ENCODE results near the gene PCBP3. TPM values are rescaled to one million over a fixed set of nuclear protein-coding genes. Genes with fewer than 3 reads are reported as not detected.

The PCBP3 gene
- total RNA-seq, 2 experiments from 2014 or later = 4.8 to 5.8 TPM

DNA sequence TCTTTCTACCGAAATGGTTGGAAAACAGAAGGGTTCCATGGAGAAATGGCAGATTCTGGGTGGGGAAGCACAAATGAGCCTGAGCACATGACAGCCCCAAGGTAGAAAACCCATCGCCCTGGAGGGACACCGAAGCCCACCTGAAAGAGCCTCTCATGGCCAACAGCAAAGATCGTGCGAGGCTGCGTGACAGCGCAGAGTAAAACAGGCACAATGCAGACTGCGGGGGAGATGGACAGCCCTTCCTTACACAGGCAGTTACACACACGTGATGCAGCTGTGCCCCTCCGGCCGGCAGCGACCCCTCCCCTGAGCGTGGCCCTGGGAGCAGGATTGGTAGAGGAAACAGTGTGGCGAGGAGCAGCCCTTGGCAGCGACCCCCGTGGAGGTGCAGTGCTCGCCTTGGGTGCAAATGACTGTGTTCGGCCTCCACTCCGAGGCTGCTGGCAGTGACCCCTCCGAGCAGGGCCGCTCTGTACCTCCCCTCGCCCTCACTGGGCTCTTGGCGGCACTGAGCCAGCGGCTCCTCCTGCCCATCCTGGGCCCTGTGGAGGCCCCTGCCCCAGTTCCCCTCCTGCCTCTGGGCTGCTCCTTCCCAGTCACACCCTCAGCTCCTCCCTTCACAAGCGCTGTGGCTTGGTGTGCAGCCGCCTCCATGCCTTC is 217.1 kb downstream of the PCBP3 start:
- POLR2A ChIA-PET = no interaction called here

GRCh38 chr21:45861156-45861870 is 217.8 kb downstream of the PCBP3 start:
- Mint-ChIP-seq H3K9me3 (no peaks in the 10 kb centered on the region), H3K36me3 (ENCODE audit: low read depth) (no peaks in the 10 kb centered on the region), H3K4me3 (no peak overlapping the region), H3K27me3 (no peaks in the 10 kb centered on the region), H3K27ac (no peak overlapping the region), H3K4me1 (no peaks in the 10 kb centered on the region)
- CTCF ChIA-PET = no interaction called here
- POLR2A ChIA-PET = no interaction called here
- DNase-seq = no peak

More for the DNA sequence above, 217.1 kb downstream of the PCBP3 start:
- Mint-ChIP-seq H3K27ac (no peak overlapping the region), H3K4me1 (no peaks in the 10 kb centered on the region), H3K36me3 (ENCODE audit: low read depth) (no peaks in the 10 kb centered on the region), H3K9me3 (no peaks in the 10 kb centered on the region), H3K4me3 (no peak overlapping the region), H3K27me3 (no peaks in the 10 kb centered on the region)
- no peak for DNase-seq
- CTCF ChIA-PET = no interaction called here

DNA sequence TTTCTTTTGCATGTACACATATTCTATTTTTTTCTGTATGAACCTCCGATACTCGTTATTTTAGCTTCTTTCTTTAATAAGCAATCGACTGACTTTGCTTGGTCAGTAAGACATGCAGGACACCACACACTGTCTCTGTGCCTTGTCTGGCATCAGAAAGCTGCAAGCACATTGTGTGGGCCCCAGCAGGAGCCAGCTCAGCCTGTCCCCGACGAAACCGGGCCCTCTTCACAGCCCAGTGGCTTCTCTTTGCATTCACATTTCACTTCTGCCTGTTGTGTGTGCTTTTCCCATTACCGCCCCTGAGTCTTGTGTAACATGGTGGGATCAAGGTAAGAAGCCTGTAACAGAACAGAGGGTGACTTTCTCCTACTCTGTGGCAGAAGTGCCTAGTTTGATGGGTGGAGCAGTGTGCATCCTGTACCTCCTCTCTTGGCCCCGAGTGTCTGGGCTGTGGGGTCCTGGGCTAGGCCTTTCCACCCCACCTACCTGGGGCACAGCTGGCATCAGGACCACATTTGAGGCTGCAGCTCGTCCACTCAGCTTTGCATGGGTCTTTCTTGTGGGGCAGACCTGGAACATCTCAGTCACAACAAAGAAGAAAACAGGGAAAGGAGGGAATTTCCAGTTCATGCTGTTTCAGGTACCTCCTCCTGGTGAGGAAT is 219.2 kb downstream of the PCBP3 start:
- ChIA-PET POLR2A (no interaction called here), CTCF (no interaction called here)
- H3K4me3 Mint-ChIP-seq = no peak overlapping the region
- H3K9me3 Mint-ChIP-seq = no peaks in the 10 kb centered on the region
- H3K27ac Mint-ChIP-seq = peak overlapping the region; percentile 37
- no peak for DNase-seq
- peaks cover 1% of the 10 kb centered on the region for H3K4me1 Mint-ChIP-seq
- no peaks in the 10 kb centered on the region for H3K27me3 Mint-ChIP-seq
- H3K36me3 Mint-ChIP-seq (ENCODE audit: low read depth) = no peaks in the 10 kb centered on the region

GRCh38 chr21:45863267-45863666 is 219.7 kb downstream of the PCBP3 start:
- Mint-ChIP-seq H3K4me1 (peaks cover 1% of the 10 kb centered on the region), H3K36me3 (ENCODE audit: low read depth) (no peaks in the 10 kb centered on the region), H3K27me3 (no peaks in the 10 kb centered on the region), H3K27ac (no peak overlapping the region), H3K9me3 (no peaks in the 10 kb centered on the region), H3K4me3 (no peak overlapping the region)
- ChIA-PET CTCF (no interaction called here), POLR2A (no interaction called here)
- DNase-seq = no peak

DNA sequence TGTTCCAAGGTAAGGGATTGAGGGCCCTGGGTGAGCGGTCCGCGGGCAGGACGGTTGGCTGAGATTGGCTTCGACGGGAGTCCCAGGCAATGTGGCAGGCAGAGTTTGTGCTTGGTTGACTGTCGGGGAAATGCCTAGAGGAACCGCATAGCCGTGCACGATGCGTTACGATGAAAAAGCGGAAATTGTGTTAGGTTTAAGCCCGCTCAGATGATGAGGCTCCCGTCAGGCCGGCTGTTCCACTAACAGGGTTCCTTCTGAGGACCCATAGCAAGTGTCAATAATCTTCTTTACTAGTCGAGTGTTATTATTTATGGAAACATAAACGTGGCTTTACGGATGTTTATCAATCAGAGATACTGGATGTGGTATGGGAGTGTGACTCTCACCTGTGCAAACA is 220.2 kb downstream of the PCBP3 start:
- no peak overlapping the region for H3K4me3 Mint-ChIP-seq
- ChIA-PET POLR2A (no interaction called here), CTCF (no interaction called here)
- H3K4me1 Mint-ChIP-seq = peaks cover 1% of the 10 kb centered on the region
- no peaks in the 10 kb centered on the region for H3K36me3 Mint-ChIP-seq (ENCODE audit: low read depth)
- DNase-seq = no peak
- no peaks in the 10 kb centered on the region for H3K27me3 Mint-ChIP-seq
- no peaks in the 10 kb centered on the region for H3K9me3 Mint-ChIP-seq
- no peak overlapping the region for H3K27ac Mint-ChIP-seq

- no peak for DNase-seq
- Mint-ChIP-seq H3K9me3 (no peaks in the 10 kb centered on the region), H3K4me1 (peaks cover 1% of the 10 kb centered on the region), H3K27ac (no peak overlapping the region), H3K36me3 (ENCODE audit: low read depth) (no peaks in the 10 kb centered on the region), H3K27me3 (no peaks in the 10 kb centered on the region), H3K4me3 (no peak overlapping the region)
- CTCF ChIA-PET = no interaction called here
- POLR2A ChIA-PET = no interaction called here
These were observed 220.9 kb downstream of the PCBP3 start for GRCh38 chr21:45864436-45864835.

GRCh38 chr21:45865106-45865835 is 221.7 kb downstream of the PCBP3 start:
- peaks cover 1% of the 10 kb centered on the region for H3K4me1 Mint-ChIP-seq
- H3K4me3 Mint-ChIP-seq = no peak overlapping the region
- DNase-seq = no peak
- H3K36me3 Mint-ChIP-seq (ENCODE audit: low read depth) = no peaks in the 10 kb centered on the region
- CTCF ChIA-PET = no interaction called here
- H3K27me3 Mint-ChIP-seq = no peaks in the 10 kb centered on the region
- POLR2A ChIA-PET = no interaction called here
- no peaks in the 10 kb centered on the region for H3K9me3 Mint-ChIP-seq
- H3K27ac Mint-ChIP-seq = no peak overlapping the region

GRCh38 chr21:45866551-45866950 is 223.0 kb downstream of the PCBP3 start:
- no peak for DNase-seq
- H3K36me3 Mint-ChIP-seq (ENCODE audit: low read depth) = no peaks in the 10 kb centered on the region
- ChIA-PET CTCF (interaction anchor here (0.6 kb wide), 1 partner anchor 88 kb away, joined by 3 read pairs; no protein-coding TSS in a partner anchor), POLR2A (no interaction called here)
- no peaks in the 10 kb centered on the region for H3K9me3 Mint-ChIP-seq
- H3K4me3 Mint-ChIP-seq = no peak overlapping the region
- no peak overlapping the region for H3K27ac Mint-ChIP-seq
- peaks cover 1% of the 10 kb centered on the region for H3K4me1 Mint-ChIP-seq
- H3K27me3 Mint-ChIP-seq = no peaks in the 10 kb centered on the region

DNA sequence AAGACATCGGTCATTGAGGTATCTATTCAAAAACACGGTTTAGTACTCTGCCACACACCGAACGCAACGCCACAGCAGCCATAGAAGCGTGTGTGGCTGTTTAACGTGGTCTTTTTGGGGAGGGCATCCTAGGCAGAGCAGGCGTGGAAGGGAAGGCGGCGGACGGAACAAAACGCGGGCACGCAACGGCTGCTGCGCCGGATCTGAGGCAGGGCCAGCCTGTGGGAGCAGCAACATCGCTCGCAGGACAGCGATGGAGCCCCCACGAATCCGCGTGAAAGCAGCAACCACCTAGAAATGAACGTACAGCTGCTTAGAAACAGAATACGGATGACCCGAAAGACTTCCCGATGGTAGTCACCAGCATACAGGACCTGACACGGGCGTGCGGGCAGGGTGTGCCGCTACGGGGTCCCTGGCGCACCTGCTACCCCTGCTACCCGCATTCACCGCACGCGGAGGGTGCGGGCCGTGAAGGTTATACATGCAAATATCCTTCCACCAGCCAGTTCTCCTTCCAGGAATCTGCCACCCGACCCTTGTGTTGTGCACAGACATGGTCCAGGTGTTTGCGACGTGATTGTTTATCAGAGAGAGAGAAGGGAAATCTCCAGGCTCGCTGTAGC is 223.6 kb downstream of the PCBP3 start:
- Mint-ChIP-seq H3K4me1 (peaks cover 1% of the 10 kb centered on the region), H3K27ac (no peak overlapping the region), H3K9me3 (no peaks in the 10 kb centered on the region), H3K4me3 (no peak overlapping the region), H3K36me3 (ENCODE audit: low read depth) (no peaks in the 10 kb centered on the region), H3K27me3 (no peaks in the 10 kb centered on the region)
- ChIA-PET POLR2A (no interaction called here), CTCF (interaction anchor here (0.6 kb wide), 1 partner anchor 88 kb away, joined by 3 read pairs; no protein-coding TSS in a partner anchor)
- no peak for DNase-seq

- Mint-ChIP-seq H3K36me3 (ENCODE audit: low read depth) (no peaks in the 10 kb centered on the region), H3K9me3 (no peaks in the 10 kb centered on the region), H3K4me1 (peaks cover 1% of the 10 kb centered on the region), H3K4me3 (no peak overlapping the region), H3K27me3 (no peaks in the 10 kb centered on the region), H3K27ac (no peak overlapping the region)
- no peak for DNase-seq
- ChIA-PET CTCF (no interaction called here), POLR2A (no interaction called here)
These were observed 224.2 kb downstream of the PCBP3 start for GRCh38 chr21:45867671-45868081.

DNA sequence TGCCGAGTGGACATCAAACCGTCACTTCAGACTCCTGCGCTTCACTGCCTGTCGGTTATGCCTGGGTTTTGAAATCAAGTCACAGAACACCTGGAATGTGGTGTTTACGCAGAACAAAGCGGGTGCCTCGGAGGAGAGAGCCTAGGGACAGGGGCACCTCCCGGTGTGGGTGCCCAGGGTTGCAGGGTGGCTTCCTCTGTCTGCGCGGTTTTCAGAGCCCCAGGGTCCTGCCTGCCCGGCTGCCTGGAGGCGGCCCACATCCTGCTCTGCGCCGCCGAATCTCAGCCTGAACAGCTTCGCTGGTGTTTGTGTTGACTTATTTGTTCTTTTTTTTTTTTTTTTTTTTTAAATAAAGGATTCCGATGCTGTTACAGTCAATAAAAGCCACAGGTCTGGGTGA is 224.6 kb downstream of the PCBP3 start:
- Mint-ChIP-seq H3K4me1 (peaks cover 1% of the 10 kb centered on the region), H3K36me3 (ENCODE audit: low read depth) (no peaks in the 10 kb centered on the region), H3K4me3 (no peak overlapping the region), H3K27me3 (no peaks in the 10 kb centered on the region), H3K9me3 (no peaks in the 10 kb centered on the region), H3K27ac (no peak overlapping the region)
- ChIA-PET POLR2A (no interaction called here), CTCF (no interaction called here)
- no peak for DNase-seq

DNA sequence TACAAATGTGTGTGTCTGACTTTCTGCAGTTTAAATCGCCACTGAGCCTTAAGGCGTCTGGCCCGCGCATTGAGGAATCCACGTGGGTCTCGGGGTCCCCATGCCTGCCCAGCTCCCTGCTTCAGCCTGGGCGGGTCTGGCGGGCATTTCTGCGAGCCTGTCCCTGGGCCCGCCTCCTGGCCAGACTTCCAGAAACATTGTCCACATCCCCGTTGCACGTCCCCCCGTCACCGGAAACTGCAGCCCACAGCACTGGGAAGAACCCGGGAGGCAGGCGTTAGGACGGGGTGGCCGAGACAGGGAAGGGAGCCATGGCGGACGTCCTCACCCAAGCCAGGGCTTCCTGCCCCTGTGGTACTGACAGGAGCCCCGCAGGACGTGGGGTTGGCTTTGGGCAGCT is 225.0 kb downstream of the PCBP3 start:
- no peak overlapping the region for H3K27ac Mint-ChIP-seq
- ChIA-PET POLR2A (no interaction called here), CTCF (no interaction called here)
- H3K27me3 Mint-ChIP-seq = no peaks in the 10 kb centered on the region
- H3K9me3 Mint-ChIP-seq = no peaks in the 10 kb centered on the region
- H3K36me3 Mint-ChIP-seq (ENCODE audit: low read depth) = no peaks in the 10 kb centered on the region
- H3K4me1 Mint-ChIP-seq = peaks cover 1% of the 10 kb centered on the region
- H3K4me3 Mint-ChIP-seq = no peak overlapping the region
- no peak for DNase-seq
